Measurements from ENCODE around the gene TTC34.

GRCh38 chr1:2602311-2602835, 199.1 kb downstream of the TTC34 start:
- TF ChIP-seq, protein P1, sequence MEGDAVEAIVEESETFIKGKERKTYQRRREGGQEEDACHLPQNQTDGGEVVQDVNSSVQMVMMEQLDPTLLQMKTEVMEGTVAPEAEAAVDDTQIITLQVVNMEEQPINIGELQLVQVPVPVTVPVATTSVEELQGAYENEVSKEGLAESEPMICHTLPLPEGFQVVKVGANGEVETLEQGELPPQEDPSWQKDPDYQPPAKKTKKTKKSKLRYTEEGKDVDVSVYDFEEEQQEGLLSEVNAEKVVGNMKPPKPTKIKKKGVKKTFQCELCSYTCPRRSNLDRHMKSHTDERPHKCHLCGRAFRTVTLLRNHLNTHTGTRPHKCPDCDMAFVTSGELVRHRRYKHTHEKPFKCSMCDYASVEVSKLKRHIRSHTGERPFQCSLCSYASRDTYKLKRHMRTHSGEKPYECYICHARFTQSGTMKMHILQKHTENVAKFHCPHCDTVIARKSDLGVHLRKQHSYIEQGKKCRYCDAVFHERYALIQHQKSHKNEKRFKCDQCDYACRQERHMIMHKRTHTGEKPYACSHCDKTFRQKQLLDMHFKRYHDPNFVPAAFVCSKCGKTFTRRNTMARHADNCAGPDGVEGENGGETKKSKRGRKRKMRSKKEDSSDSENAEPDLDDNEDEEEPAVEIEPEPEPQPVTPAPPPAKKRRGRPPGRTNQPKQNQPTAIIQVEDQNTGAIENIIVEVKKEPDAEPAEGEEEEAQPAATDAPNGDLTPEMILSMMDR (IDR thresholded peaks at IDR 0.05), result no peak
- no peak for TF ChIP-seq EP300 (IDR thresholded peaks at IDR 0.05; ENCODE audit: low read depth)
